Measurements from ENCODE around the gene ANKLE1. TPM values are rescaled to one million over a fixed set of nuclear protein-coding genes. Genes with fewer than 3 reads are reported as not detected.

Gene ANKLE1
- polyA plus RNA-seq, 1 experiment = 0.33 TPM

- CTCF ChIA-PET = interaction anchor here (0.5 to 1.0 kb wide), 4 partner anchors 18 to 709 kb away, joined by 3 to 4 read pairs (median 3); no protein-coding TSS in a partner anchor
Measured at GRCh38 chr19:17235971-17236777, 45.5 kb upstream of the ANKLE1 start.

DNA sequence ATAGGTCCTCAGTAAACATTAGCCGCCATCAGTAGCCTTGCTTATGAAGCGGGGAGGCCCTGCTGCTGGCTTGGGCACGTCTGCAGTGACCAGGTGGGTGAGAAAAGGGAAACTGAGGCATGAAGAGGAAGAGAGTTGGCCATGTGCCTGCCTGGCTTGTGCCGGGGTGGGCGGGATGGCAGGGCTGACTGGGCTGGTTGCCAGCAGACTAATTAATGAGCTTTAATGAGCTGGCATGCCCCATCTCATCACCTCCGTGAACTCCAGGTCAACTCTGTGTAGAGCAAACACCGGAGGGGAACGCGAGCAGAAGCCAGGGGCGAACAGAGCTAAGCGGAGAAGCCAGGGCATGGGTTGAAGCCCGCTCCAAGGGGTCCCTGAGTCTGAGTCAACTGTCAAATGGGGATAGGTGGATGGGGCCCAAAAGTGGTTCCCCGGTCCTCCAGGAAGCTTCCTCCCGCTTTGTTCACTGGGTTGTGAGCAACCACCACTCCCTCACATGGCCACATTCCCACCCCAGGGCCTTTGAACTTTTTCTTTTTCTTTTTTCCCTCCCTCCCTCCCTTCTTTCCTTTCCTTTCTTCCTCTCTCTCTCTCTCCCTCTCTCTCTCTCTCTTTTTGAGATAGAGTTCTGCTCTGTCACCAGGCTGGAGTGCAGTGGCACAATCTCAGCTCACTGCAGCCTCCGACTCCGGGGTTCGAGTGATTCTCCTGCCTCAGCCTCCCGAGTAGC, 44.7 kb upstream of the ANKLE1 start:
- CTCF ChIA-PET = interaction anchor here (0.9 to 1.0 kb wide), 2 partner anchors 17 to 45 kb away, joined by 3 to 4 read pairs; no protein-coding TSS in a partner anchor
- no peak overlapping the region for H3K4me3 ChIP-seq (ENCODE audit: low read depth, low read length)
- POLR2A ChIA-PET = interaction anchor here (3.1 kb wide), 1 partner anchor 10 kb away, joined by 14 read pairs; the partner anchor contains the start of gene OCEL1
- no peak for DNase-seq (ENCODE audit: low read depth, low spot score)
- H3K9me3 ChIP-seq (ENCODE audit: control insufficient read depth, insufficient read depth, low read length) = no peaks in the 10 kb centered on the region; the same call in 1 of the 2 replicates
- H3K27me3 ChIP-seq (ENCODE audit: control insufficient read depth, insufficient read depth, low read length) = no peaks in the 10 kb centered on the region
- TF ChIP-seq, protein P1, sequence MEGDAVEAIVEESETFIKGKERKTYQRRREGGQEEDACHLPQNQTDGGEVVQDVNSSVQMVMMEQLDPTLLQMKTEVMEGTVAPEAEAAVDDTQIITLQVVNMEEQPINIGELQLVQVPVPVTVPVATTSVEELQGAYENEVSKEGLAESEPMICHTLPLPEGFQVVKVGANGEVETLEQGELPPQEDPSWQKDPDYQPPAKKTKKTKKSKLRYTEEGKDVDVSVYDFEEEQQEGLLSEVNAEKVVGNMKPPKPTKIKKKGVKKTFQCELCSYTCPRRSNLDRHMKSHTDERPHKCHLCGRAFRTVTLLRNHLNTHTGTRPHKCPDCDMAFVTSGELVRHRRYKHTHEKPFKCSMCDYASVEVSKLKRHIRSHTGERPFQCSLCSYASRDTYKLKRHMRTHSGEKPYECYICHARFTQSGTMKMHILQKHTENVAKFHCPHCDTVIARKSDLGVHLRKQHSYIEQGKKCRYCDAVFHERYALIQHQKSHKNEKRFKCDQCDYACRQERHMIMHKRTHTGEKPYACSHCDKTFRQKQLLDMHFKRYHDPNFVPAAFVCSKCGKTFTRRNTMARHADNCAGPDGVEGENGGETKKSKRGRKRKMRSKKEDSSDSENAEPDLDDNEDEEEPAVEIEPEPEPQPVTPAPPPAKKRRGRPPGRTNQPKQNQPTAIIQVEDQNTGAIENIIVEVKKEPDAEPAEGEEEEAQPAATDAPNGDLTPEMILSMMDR (IDR thresholded peaks at IDR 0.05; ENCODE audit: low read depth, low read length) = no peak
- peak overlapping the region; percentile 47 for H3K27ac ChIP-seq (ENCODE audit: low read depth, low read length)

More at GRCh38 chr19:17235971-17236777, 45.5 kb upstream of the ANKLE1 start:
- H3K9me3 ChIP-seq (ENCODE audit: control insufficient read depth, insufficient read depth, low read length) = no peaks in the 10 kb centered on the region; the same call in 1 of the 2 replicates
- peak overlapping the region; percentile 47 for H3K27ac ChIP-seq (ENCODE audit: low read depth, low read length)
- DNase-seq (ENCODE audit: low read depth, low spot score) = no peak
- POLR2A ChIA-PET = interaction anchor here (0.9 to 3.1 kb wide), 3 partner anchors 9 to 21 kb away, joined by 3 to 14 read pairs (median 3); partner anchors contain the start of genes OCEL1 and USE1
- no peaks in the 10 kb centered on the region for H3K27me3 ChIP-seq (ENCODE audit: control insufficient read depth, insufficient read depth, low read length)
- peak overlapping the region; percentile 63 for H3K4me3 ChIP-seq (ENCODE audit: low read depth, low read length)
- TF ChIP-seq, protein P1 (IDR thresholded peaks at IDR 0.05; ENCODE audit: low read depth, low read length) = no peak

DNA sequence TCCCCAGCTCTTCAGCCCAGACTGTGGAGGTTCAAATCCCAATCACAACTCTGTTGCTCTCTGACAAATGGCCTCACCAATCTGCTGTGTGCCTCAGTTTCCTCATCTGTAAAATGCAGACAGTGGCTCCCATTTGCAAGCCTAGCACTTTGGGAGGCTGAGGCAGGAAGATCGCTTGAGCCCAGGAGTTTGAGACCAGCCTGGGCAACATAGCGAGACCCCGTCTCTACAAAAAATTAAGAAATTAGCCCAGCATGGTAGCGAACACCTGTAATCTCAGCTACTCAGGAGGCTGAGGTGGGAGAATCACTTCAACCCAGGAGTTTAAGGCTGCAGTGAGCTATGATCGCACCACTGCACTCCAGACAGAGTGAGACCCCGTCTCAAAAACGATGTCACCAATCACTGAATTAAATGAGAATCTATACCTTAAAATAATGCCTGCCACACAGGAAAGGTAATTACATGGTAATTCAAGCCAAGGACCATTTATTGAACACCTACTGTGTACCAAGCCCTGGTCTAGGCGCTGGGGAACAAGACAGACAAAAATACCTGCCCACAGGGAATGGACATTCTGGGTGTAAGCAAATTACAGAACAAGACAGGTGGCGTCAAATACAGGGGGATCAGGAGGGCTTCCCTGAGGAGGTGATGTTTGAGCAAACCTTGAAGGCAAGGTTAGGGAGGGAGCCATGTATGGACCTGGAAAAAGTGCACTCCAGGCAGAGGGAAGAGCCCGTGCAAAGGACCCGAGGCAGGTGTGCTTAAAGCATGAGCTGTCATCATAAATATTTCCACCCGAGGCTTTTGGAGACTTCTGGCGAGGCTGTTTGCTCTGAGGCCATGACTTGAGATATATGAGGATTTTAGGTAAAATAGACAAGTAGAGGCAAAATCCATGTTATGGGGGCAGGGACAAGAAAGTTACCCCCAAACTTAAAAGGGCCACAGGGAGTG, 43.7 kb upstream of the ANKLE1 start:
- H3K27me3 ChIP-seq (ENCODE audit: control insufficient read depth, insufficient read depth, low read length) = no peaks in the 10 kb centered on the region
- H3K27ac ChIP-seq (ENCODE audit: low read depth, low read length) = no peak overlapping the region
- no peak overlapping the region for H3K4me3 ChIP-seq (ENCODE audit: low read depth, low read length)
- TF ChIP-seq, protein P1 (IDR thresholded peaks at IDR 0.05; ENCODE audit: low read depth, low read length) = no peak
- no peak for DNase-seq (ENCODE audit: low read depth, low spot score)
- no peaks in the 10 kb centered on the region; the same call in 1 of the 2 replicates for H3K9me3 ChIP-seq (ENCODE audit: control insufficient read depth, insufficient read depth, low read length)
- ChIA-PET CTCF (no interaction called here), POLR2A (no interaction called here)

DNA sequence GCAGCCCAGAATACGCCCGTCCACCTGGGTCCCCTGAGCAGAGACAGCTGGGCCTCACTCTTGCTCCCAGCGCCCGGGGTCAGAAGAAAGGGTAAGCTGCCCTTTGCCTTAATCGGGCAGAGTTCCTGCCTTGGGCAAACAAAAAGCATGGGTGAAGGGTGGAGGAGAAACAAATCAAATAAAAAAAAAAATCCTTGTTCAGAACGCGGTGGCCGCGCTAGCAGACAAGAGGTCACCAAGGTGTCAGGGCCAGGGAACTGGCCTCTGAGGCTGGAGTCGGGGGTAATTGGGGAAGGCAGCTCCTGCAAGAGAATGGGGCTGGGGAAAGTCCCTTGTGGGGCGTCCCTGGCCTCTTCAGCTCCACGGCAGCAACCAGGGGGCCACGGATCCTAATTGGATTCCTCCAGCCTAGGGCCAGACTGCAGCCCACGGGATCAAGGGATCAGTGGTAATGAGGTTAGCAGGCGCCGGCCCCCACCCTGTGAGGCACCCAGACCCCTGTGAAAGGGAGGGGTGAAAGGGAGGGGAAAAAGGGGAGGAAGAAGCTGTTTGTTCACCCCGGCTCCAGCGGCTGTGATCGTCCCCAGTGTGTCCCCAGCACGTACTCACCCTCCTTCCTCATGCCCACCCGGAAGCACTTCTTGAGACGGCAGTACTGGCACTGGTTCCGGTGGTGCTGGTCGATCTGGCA, 41.5 kb upstream of the ANKLE1 start:
- ChIA-PET POLR2A (interaction anchor here (0.6 kb wide), 1 partner anchor 138 kb away, joined by 4 read pairs; no protein-coding TSS in a partner anchor), CTCF (no interaction called here)
- DNase-seq (ENCODE audit: low read depth, low spot score) = no peak
- TF ChIP-seq, protein P1 (IDR thresholded peaks at IDR 0.05; ENCODE audit: low read depth, low read length) = no peak
- no peaks in the 10 kb centered on the region; the same call in 1 of the 2 replicates for H3K9me3 ChIP-seq (ENCODE audit: control insufficient read depth, insufficient read depth, low read length)
- no peaks in the 10 kb centered on the region for H3K27me3 ChIP-seq (ENCODE audit: control insufficient read depth, insufficient read depth, low read length)
- H3K27ac ChIP-seq (ENCODE audit: low read depth, low read length) = no peak overlapping the region
- H3K4me3 ChIP-seq (ENCODE audit: low read depth, low read length) = no peak overlapping the region

All from AG04450 (cell line).